ENCODE measurements around the gene RUFY3.

RUFY3 gene

GRCh38 chr4:70841951-70842350 is 120.2 kb downstream of the RUFY3 start:
- no peak for DNase-seq

DNA sequence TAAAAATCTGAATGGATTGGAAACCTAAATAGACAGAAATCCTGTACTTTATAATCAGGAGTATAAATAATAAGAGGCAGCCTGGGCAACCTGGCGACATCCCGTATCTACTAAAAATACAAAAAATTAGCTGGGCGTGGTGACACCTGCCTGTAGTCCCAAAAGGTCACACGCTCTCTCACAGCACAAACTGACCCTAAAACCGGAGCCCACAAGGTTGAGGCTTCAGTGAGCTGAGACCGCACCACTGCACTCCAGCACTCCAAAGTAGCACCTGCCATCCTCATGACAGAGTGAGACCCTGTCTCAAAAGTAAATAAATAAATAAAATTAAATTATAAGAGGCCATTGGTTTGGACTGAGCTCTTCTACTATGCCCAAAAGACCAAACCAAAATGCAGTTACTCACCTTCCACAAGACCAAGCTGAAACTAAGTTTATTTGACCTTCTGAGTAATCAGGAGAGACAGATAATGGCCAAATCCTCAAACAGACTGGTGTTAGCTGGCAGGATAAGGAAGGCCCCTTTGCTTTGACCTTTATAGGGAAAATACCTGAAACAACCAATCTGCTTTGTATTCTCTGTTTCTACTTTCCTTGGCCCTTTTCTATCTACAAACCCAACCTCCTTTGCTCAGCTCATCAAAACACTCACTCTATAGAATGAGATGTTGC is 121.1 kb downstream of the RUFY3 start:
- no peak for DNase-seq

GRCh38 chr4:70844180-70844579 is 122.4 kb downstream of the RUFY3 start:
- DNase-seq = no peak

DNA sequence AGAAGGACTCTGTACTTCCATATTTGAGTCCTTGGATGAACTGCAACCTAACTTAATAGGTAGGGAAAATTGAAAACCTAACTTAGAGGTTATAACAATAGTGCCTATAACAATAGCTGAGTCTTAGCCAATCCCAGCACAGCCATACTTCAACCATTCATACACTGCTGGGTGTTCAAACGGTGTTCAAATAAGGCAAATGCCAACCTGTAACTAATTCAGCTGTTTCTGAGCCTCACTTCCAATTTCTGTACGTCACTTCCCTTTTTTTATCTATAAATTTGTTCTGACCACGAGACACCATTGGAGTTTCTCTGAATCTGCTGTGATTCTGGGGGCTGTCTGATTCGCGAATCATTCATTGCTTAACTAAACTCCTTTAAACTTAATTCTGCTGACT is 127.5 kb downstream of the RUFY3 start:
- no peak for DNase-seq

DNA sequence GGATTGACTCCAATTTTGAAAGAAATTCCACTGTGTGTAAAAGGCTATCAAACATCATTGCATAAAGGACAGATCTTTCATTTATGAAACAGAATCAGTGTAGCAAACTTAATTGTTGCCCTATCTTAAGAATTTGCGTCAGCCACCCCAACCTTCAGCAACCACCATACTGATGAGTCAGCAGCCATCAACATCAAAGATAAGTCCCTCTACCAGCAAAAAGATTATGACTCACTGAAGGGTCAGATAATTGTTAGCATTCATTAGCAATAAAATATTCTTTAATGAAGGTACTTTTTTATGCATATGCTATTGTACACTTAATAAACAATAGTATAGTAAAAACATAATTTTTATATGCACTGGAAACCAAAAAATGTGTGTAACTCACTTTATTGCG is 133.7 kb downstream of the RUFY3 start:
- no peak for DNase-seq

Data from NCI-H446 treated with DMSO at 0.1 percent for 48 hours (cell line).